Cardiac fibroblast (primary cell): ENCODE data around the gene REG4.
A peak's percentile ranks its signal among the peaks of the same experiment; 100 is the strongest.

Experiments
- DNase-seq, 2 donors: peaks; one replicate each; pipeline versions ENCODE4 v3.0.0 to v3.0.0-alpha.2; 2010; ENCODE audit warnings: low read depth in 2 of 2
- H3K4me3 ChIP-seq, 2 donors: replicated peaks in 1 of 2; 1 replicate in 1 of 2; 2 replicates in 1 of 2; pipeline ENCODE4 v1.5.1; 2011; ENCODE audit warnings: low read depth in 2 of 2, low read length in 2 of 2, mild to moderate bottlenecking in 2 of 2, moderate library complexity in 1 of 2
- TF ChIP-seq, protein P1 (sequence below): IDR thresholded peaks from one replicate; pipeline ENCODE4 v1.5.1; 2011; ENCODE audit warnings: low read depth, mild to moderate bottlenecking, low read length, inconsistent platforms

REG4 gene

DNA sequence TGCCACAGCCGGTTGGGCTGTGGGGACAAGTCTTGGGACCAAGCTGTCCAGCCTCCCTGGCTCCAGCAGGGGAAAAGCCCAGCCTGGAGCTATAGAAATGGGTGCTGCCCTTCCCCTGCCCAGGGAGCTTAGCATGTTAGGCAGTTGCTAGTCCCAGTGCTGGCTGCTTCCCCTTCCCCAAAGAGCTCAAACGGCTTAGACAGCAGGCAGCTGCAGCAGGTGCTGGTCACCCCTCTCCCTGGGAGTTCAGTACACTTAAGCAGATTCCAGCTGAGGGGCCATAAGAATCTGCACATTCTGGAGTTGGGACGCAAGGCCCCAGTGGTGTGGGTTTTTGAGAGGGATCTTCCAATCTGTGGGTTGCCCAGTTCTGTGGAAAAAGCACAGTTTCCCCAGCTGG is 11.1 kb upstream of the REG4 start:
- no peak for DNase-seq
- H3K4me3 ChIP-seq: no peak overlapping the region
- TF ChIP-seq, protein P1, sequence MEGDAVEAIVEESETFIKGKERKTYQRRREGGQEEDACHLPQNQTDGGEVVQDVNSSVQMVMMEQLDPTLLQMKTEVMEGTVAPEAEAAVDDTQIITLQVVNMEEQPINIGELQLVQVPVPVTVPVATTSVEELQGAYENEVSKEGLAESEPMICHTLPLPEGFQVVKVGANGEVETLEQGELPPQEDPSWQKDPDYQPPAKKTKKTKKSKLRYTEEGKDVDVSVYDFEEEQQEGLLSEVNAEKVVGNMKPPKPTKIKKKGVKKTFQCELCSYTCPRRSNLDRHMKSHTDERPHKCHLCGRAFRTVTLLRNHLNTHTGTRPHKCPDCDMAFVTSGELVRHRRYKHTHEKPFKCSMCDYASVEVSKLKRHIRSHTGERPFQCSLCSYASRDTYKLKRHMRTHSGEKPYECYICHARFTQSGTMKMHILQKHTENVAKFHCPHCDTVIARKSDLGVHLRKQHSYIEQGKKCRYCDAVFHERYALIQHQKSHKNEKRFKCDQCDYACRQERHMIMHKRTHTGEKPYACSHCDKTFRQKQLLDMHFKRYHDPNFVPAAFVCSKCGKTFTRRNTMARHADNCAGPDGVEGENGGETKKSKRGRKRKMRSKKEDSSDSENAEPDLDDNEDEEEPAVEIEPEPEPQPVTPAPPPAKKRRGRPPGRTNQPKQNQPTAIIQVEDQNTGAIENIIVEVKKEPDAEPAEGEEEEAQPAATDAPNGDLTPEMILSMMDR: no peak

DNA sequence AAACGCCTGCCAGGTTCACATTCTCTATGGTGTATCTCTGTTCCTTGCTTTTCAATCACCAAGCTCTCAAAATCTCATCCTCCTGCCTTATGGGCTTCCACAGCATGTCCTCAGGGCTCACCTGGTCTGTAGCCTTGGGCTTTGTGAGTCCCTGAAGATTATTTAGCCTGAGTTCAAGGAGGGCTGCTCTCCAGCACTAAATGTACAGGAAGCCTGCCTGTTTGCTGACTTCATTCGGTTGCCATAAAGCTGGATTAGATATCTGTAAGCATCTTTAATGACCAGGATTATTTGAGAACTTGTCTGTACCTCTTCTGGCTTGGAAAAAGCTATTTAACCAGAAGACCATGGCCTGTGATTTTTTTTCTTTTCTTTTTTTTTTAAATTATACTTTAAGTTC is 6.9 kb upstream of the REG4 start:
- no peak for DNase-seq
- H3K4me3 ChIP-seq: no peak overlapping the region
- TF ChIP-seq, protein P1: no peak

DNA sequence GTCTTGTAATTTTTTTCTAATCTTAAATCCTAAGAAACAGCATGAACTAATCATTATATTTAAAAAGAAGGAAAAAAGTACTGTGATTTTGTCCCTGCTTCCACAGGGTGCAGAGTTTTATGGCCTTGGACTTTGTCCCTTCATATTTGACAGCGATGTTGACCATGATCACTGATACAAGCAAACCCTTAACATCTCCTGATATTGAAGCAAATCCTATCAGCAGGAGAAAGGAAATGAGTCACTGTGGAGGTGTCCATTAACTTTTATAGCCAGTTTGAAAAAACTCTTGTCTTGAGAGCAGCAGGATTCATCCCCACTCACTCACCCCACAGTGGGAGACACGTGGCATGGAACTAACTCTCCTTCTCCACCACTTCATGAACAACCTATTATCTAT is 5.1 kb upstream of the REG4 start:
- TF ChIP-seq, protein P1: no peak
- DNase-seq: no peak
- H3K4me3 ChIP-seq: no peak overlapping the region

DNA sequence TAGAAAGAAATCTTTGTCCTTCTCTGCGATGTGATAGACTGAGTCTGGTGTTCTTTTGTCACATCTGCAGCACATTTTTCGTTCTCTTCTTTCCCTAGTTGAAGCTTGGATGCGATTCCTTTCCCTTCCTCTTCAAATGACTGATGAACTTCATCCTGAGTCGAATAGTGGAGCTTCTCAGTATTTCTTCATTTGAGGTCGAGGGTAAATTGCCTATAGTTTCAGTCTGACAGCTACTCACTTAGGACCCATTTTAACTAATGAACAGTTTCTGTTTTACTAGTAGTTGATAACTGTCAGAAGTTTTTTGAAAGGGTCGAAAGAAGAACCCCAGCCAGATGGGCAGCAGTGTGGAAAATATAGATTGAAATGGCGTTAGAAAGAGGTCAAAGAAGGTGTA is 4.7 kb upstream of the REG4 start:
- TF ChIP-seq, protein P1: no peak
- DNase-seq: no peak
- no peak overlapping the region for H3K4me3 ChIP-seq

DNA sequence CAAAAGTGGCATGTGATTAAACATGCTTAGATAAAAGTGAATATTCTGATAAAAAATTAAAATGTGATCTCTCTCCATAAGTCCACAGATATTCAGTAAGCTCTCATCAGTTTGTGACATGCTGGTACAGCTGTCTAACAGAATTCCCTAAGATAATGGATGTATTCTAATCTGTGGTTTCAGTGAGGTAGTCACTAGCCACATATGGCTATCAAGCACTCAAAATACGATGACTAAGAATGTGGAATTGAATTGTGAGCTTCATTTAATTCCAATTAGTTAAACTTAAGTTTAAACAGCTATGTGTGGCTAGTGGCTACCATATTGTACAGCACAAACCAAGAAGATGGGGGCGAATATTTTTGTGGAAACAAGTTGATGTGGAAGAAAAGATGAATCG is 4.1 kb upstream of the REG4 start:
- DNase-seq: peak in 1 of 2 donors; percentile 5
- TF ChIP-seq, protein P1: no peak
- H3K4me3 ChIP-seq: no peak overlapping the region

DNA sequence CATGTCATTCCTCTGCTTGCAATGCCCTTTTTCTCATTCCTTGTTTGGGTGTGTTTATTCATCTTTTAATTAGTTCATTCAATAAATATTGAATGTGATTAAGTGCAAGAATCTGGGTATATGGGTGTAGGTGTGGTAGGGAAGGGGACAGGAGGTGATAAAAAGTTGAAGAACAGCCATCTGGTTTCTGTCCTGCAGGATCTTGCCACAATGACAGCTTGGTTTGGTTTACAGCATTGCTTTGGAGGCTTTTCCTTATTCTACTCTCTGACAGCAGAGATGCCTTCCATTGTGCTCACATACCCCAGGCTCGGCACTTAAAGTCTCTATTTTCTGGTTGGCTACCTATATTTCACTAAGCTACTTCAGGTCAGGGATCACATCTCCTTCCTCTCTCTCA is 3.0 kb upstream of the REG4 start:
- DNase-seq: no peak
- H3K4me3 ChIP-seq: no peak overlapping the region

More for the DNA sequence above, 3.0 kb upstream of the REG4 start:
- TF ChIP-seq, protein P1: no peak
